NCI-H1092 (cell line): ENCODE measurements around the gene ZC3H13.
"Not testable (repeated sequence)": the region's sequence is repeated elsewhere in the genome, so short reads cannot be mapped to it uniquely, and the experiment has no call there.

ENCODE experiments used
- DNase-seq: peaks from one replicate; lab custom pipeline; 2025; lab: John Stamatoyannopoulos, UW

The ZC3H13 gene

GRCh38 chr13:46010148-46010547 is 42.4 kb downstream of the ZC3H13 start:
- no peak for DNase-seq

- no peak for DNase-seq
Observed at GRCh38 chr13:46008631-46009030, 43.9 kb downstream of the ZC3H13 start.

GRCh38 chr13:46006688-46007452 is 45.7 kb downstream of the ZC3H13 start:
- no peak for DNase-seq

DNA sequence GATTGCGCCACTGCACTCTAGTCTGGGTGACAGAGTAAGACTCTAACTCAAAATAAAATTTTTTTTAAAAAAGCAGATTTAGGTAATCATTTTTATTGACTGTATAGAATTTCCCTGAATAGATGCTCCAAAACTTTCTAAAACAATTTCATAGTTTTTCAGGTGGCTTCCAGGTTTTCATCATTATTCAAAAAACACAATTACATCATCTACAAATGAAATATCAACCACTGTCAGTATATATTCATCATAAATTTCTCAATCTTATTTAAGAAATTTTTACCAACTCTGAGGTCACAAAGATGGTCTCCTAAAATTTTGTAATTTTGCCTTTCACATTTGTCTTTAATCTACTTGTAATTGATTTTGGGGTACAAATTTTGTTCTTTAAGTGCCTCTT is 48.1 kb downstream of the ZC3H13 start:
- no peak for DNase-seq

DNA sequence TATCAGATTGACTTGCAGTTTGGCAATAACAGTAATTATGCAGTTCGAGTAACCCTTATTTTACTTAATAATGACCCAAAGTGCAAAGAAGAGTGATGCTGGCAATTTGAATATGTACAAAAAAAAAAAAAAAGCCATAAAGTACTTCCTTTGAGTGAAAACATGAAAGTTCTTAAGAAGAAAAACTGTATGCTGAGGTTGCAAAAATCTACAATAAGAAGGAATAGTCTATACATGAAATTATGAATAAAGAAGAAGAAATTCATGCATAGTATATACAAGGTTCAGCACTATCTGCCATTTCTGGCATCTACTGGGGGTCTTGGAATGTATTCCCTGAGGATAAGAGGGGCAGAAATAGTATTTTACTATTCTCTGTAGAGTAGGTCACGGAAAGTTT is 55.9 kb downstream of the ZC3H13 start:
- no peak for DNase-seq

DNA sequence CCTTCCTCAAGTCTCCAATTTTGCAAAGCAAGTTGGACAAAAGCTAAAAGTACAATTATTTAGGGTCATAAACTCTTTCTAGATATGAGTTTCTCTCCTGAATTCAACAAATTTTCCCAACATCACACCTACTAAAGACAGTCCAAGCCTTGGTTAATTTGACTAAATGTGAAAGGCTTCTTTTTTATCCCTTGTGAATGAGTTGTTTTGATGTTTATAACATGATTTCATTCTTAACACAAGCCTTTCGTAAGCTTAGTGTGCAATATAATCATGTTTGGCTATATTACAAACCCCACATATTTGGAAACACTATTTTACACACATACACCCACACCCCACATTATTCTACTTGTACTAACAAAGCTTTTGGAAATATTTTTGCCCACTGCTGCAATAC is 57.3 kb downstream of the ZC3H13 start:
- DNase-seq, result no peak

DNA sequence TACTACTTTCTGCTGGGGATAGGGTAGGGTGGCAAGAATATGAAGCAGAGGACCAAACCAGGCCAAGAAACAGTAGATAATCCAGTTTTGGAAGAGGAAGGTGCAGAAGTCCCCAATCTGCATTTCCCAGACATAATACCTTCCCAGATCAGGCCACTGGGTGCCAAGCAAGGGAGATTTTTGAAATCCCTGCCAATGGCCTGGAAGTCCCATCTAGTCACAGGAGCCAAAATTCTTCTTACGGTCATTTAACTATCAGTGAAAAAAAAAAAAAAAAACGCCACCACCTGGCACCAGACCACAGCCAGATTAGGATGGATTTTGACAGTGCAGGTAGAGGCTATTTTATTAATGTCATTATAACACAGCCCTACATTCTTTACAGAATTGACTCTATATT is 57.8 kb downstream of the ZC3H13 start:
- no peak for DNase-seq

DNA sequence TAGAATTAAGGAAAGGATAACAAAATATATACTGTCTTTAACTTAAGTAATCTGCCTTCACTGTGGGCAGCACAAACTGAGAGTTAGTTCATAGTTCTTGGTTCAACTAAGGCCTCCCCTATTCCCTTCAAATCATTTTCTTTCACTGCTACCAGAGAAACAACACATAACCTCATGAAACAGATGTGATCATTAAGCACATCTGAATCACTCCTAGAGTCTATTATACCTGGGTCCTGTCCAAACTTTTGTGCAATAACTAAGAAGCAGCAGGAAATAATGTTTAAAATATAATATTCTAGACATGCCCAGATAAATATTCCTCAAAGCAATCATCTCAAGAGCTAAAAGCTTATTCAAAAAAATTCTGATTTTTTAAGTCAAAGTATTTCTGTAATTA is 62.9 kb downstream of the ZC3H13 start:
- no peak for DNase-seq

DNA sequence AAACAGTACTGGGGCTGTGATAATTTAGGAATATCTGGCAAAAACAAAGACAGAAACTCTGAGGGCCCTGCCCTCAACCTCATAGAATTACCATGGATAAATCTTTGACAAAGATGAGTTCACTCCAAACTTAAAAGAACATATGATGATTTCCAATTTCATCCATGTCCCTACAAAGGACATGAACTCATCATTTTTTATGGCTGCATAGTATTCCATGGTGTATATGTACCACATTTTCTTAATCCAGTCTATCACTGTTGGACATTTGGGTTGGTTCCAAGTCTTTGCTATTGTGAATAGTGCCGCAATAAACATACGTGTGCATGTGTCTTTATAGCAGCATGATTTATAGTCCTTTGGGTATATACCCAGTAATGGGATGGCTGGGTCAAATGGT is 71.4 kb downstream of the ZC3H13 start:
- not testable (repeated sequence) for DNase-seq

GRCh38 chr13:45975337-45975736 is 77.2 kb downstream of the ZC3H13 start:
- DNase-seq, result no peak

- no peak for DNase-seq
Observed at GRCh38 chr13:45974500-45974899, 78.0 kb downstream of the ZC3H13 start.

DNA sequence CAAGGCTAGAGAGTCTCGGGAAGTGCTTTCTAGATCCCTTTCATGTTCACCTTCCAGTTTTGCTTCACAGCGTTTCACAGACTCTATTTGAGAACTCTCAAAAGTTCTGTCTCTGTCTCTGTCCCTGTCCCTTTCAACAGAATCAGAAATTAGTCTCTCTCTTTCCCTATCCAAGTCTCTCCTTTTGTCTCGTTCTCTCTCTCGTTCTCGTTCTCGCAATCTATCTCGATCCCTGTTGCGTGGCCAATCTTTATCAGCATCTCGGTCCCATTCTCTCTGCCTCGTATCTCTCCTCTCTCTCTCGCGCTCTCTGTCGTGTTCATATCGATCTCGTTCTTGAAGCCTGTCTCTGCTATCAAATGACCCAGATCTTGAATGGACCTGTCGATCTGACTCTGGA is 85.0 kb downstream of the ZC3H13 start:
- no peak for DNase-seq

DNA sequence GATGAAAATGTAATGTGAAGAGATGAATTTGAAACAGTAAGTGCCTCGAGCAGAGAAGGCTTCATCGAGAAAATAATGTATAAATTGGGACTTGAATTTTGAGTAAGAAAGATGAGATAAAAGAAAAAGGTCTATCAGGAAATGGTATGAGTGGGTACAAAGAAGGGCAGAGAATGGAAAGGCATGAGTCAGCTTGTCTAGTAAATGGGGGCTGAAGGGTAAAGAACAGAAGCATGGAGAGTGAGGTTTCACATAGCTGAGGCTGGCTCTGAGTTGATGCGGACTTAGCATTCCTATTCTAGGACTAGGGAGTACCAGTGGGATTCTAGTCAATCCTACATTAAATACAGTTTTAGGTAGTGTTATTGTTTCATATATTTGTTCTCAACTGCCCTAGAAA is 85.8 kb downstream of the ZC3H13 start:
- no peak for DNase-seq

- no peak for DNase-seq
Observed at GRCh38 chr13:45961468-45961867, 91.1 kb downstream of the ZC3H13 start.

DNA sequence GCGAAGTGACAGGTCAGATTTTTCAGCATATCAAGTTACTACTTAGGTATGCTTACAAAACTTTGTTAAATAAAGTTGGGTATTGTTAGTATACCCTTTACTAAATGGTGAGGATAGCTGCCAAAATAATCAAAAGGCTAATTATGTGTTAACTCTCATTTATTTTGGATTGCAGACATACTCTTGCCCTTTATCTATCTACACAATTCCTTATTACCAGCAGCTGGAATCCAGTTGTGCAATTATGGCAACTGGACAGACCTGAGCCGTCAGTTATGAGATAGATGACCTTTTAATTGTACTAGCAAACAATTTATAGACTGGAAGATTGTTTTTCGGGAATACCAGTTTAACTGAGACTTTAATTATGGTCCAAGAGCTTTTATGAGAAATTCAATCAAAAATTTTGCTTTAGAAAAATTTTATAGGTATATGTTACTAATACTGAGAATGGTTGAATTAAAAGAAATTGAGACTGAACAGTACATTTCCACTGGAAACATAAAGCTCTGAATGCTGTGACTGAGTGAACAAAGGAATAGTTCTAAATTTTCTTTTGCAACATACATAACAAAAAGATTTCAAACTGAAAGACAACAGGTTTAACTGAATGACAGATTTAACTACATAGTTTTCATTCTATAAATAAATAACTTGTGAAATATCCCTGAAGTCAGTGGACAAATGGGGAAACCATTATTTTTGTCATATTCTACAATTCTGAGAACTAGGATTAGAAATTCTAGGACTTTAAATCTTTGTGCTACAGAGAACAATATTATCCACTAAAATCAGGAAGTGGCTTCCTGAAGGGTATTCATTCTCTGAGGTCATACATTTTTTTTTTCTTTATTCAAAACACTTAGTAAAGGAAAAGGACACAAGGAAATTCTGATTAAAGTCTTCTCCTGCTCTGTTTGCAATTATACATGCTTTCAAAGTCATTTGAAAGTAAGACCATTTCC is 97.4 kb downstream of the ZC3H13 start:
- DNase-seq, result no peak

GRCh38 chr13:45953082-45953481 is 99.5 kb downstream of the ZC3H13 start:
- no peak for DNase-seq

GRCh38 chr13:45951724-45952123 is 100.8 kb downstream of the ZC3H13 start:
- no peak for DNase-seq

- no peak for DNase-seq
Observed at GRCh38 chr13:45951166-45951565, 101.4 kb downstream of the ZC3H13 start.

GRCh38 chr13:45950386-45951000 is 102.1 kb downstream of the ZC3H13 start:
- DNase-seq, result no peak

DNA sequence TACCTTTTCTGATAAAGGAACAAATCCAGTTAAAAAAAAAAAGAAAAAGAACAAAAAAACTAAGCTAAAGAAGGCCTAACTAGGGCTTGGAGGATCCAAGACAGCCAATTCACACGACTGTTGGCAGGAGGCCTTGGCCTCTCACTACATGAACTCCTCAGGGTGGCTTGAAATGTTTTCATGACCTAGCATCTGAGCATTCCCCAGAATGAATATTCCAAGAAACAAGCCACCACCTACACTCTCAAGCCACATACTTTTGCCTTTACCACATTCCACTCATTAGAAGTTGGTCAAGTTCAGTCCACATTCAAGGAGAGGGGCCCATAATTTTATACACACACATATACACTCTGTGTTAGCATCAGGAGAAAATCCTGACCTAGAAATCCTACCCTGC is 103.4 kb downstream of the ZC3H13 start:
- DNase-seq, result no peak

GRCh38 chr13:45943965-45944364 is 108.6 kb downstream of the ZC3H13 start:
- no peak for DNase-seq

DNA sequence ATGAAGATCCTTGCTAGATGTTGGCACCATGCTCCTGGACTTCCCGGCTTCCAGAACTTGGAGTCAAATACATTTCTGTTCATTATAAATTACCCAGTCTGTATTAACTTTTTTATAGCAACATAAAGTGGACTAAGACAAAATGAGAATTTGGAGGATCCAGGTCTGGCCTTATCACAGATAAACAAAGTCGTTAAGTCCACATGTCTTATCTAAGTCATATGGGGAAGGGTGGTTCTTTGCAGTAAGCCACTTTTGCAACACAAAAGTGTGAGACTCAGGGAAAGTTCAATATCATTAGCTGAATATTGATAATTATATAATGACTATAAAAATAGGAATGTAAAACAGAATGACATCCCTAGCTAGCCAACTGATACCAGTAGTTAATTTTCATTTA is 109.4 kb downstream of the ZC3H13 start:
- DNase-seq, result no peak

- DNase-seq, result no peak
Observed at GRCh38 chr13:45941261-45941660, 111.3 kb downstream of the ZC3H13 start.
